SU-DHL-6 (cell line): ENCODE results near the gene FUT6.
"Not testable (repeated sequence)": the region's sequence is repeated elsewhere in the genome, so short reads cannot be mapped to it uniquely, and the experiment has no call there.

Experiments
- H2AFZ ChIP-seq: fragments of 200-600 bp; sonication (generic); 2 replicates; pipeline ENCODE4 v1.6.1; 2014; ENCODE audit warnings: low read depth, mild to moderate bottlenecking, moderate library complexity, mixed read lengths, antibody characterized with exemption, low read length; ENCODE audit not compliant: severe bottlenecking
- H3F3A ChIP-seq: fragments of 200-600 bp; shearing (Covaris generic); 2 replicates; pipeline ENCODE4 v1.6.0; 2016; ENCODE audit warnings: antibody characterized with exemption, mild to moderate bottlenecking; ENCODE audit not compliant: insufficient read depth
- H3K27ac ChIP-seq: fragments of 200-600 bp; sonication (generic); 2 replicates; pipeline ENCODE4 v1.5.1; 2016; ENCODE audit warnings: low read depth, mild to moderate bottlenecking, low read length, moderate library complexity, mixed read lengths
- H3K27me3 ChIP-seq: fragments of 200-600 bp; sonication (generic), shearing (Covaris generic); 2 replicates; pipeline ENCODE4 v1.6.0; 2014; ENCODE audit warnings: mild to moderate bottlenecking, low read length
- H3K36me3 ChIP-seq: fragments of 200-600 bp; sonication (generic); 2 replicates; pipeline ENCODE4 v1.6.1; 2014; ENCODE audit warnings: mild to moderate bottlenecking, low read length, mixed read lengths
- H3K4me2 ChIP-seq: fragments of 300-600, 200-600 bp; shearing (Covaris generic), sonication (generic); 2 replicates; pipeline ENCODE4 v1.6.0; 2014; ENCODE audit warnings: low read length, low read depth, mild to moderate bottlenecking; ENCODE audit not compliant: poor library complexity, severe bottlenecking
- H3K4me3 ChIP-seq: fragments of 200-600 bp; sonication (generic); 2 replicates; pipeline ENCODE4 v1.5.1; 2014; ENCODE audit warnings: antibody characterized with exemption, low read length, mild to moderate bottlenecking, mixed read lengths; ENCODE audit not compliant: insufficient read depth, poor library complexity, severe bottlenecking
- H3K79me2 ChIP-seq: fragments of 200-600 bp; sonication (generic); 2 replicates; pipeline ENCODE4 v1.6.1; 2014; ENCODE audit warnings: mild to moderate bottlenecking, low read length, moderate library complexity; ENCODE audit not compliant: insufficient read depth
- H3K9ac ChIP-seq: fragments of 200-600 bp; sonication (generic); 2 replicates; pipeline ENCODE4 v1.7.0; 2014; ENCODE audit warnings: mild to moderate bottlenecking, low read length
- H3K9me2 ChIP-seq: fragments of 200-600 bp; sonication (generic); replicated peaks from 2 replicates; pipeline ENCODE4 v1.6.1; 2014; ENCODE audit warnings: low read length; ENCODE audit not compliant: insufficient read depth
- H3K9me3 ChIP-seq: fragments of 200-600 bp; sonication (generic); 2 replicates; pipeline ENCODE4 v1.6.1; 2014; ENCODE audit warnings: low read length, mixed read lengths; ENCODE audit not compliant: insufficient read depth
- H4K20me1 ChIP-seq: fragments of 200-600 bp; sonication (generic); 2 replicates; pipeline ENCODE4 v1.6.1; 2014; ENCODE audit warnings: low read depth, mild to moderate bottlenecking, antibody characterized with exemption, low read length, moderate library complexity, mixed read lengths
- EZH2phosphoT487 ChIP-seq: fragments of 200-600 bp; sonication (generic), shearing (Covaris generic); conservative IDR thresholded peaks from 2 replicates; pipeline ENCODE4 v1.6.1; 2018; ENCODE audit warnings: mild to moderate bottlenecking, antibody characterized with exemption, low read length, moderate library complexity, mixed read lengths
- TF ChIP-seq, protein P1 (sequence below): fragments of 200-600 bp; sonication (generic); IDR thresholded peaks from one replicate; pipeline ENCODE4 v1.5.1; 2017; ENCODE audit warnings: antibody characterized with exemption, mild to moderate bottlenecking, low read length, moderate library complexity; ENCODE audit not compliant: insufficient read depth, poor library complexity, severe bottlenecking

The FUT6 gene, protein sequence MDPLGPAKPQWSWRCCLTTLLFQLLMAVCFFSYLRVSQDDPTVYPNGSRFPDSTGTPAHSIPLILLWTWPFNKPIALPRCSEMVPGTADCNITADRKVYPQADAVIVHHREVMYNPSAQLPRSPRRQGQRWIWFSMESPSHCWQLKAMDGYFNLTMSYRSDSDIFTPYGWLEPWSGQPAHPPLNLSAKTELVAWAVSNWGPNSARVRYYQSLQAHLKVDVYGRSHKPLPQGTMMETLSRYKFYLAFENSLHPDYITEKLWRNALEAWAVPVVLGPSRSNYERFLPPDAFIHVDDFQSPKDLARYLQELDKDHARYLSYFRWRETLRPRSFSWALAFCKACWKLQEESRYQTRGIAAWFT

DNA sequence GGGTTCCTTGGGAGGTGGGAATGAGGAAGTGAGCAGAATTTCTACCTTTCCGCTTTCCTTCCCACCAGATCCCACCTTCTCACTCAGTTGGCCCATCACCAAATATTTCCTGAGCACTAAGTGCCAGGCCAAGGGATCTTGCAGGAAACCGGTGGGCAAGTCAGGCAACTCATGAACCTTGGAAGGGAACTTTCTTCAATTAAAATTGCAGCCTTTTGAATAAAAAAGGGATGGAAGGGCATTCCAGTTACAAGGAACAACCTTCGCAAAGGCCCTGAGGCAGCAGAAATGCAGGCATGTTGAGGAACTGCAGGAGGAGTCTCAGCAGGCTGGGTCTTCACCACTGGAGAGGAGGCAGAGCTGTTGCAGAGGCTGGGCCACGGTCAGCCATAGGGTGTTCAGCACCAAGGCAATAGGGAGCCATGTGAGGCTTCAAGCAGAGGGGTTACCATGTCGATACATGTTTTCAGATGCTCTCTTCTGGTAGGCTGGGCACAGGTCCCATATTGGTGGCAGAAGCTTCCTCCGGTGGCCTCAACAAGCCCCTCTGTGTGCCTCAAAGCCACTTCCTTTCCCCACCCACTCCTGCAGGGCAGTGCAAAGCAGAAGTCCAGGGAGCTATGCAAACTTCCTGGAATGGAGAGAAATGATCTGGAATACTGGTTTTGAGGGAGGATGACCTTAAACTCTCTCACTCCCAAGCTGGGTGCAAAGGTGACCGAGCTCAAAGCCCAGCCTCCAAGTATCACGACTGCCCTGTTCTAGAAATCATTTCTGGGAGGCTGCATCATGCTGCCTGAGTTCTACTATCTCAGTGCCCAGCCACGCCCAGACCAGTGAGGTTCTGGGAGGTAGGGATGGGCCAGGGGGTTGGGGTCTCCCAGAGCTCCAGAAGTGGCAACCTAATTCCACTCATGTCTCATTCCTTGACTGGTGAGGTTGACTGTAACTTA is at the start of gene FUT6:
TSS of gene FUT6 (minus strand) at position 638 of the 953 bp plus-strand sequence. CDS start 7,135 bp downstream, outside the sequence.
- Histone ChIP-seq H3K4me3 (no peak within 1 kb of the TSS), H3K79me2 (no peaks in the 10 kb centered on the region), H3K36me3 (no peaks in the 10 kb centered on the region), H3K27me3 (no peaks in the 10 kb centered on the region), H3K4me2 (no peak within 1 kb of the TSS), H3K9me2 (no peaks in the 10 kb centered on the region), H4K20me1 (no peaks in the 10 kb centered on the region), H3K9ac (no peak within 1 kb of the TSS), H2AFZ (no peak within 1 kb of the TSS), H3K27ac (no peak within 1 kb of the TSS), H3F3A (no peaks in the 10 kb centered on the region), H3K9me3 (no peaks in the 10 kb centered on the region)
- TF ChIP-seq, protein P1, sequence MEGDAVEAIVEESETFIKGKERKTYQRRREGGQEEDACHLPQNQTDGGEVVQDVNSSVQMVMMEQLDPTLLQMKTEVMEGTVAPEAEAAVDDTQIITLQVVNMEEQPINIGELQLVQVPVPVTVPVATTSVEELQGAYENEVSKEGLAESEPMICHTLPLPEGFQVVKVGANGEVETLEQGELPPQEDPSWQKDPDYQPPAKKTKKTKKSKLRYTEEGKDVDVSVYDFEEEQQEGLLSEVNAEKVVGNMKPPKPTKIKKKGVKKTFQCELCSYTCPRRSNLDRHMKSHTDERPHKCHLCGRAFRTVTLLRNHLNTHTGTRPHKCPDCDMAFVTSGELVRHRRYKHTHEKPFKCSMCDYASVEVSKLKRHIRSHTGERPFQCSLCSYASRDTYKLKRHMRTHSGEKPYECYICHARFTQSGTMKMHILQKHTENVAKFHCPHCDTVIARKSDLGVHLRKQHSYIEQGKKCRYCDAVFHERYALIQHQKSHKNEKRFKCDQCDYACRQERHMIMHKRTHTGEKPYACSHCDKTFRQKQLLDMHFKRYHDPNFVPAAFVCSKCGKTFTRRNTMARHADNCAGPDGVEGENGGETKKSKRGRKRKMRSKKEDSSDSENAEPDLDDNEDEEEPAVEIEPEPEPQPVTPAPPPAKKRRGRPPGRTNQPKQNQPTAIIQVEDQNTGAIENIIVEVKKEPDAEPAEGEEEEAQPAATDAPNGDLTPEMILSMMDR: no peak
- TF ChIP-seq EZH2phosphoT487: no peak

DNA sequence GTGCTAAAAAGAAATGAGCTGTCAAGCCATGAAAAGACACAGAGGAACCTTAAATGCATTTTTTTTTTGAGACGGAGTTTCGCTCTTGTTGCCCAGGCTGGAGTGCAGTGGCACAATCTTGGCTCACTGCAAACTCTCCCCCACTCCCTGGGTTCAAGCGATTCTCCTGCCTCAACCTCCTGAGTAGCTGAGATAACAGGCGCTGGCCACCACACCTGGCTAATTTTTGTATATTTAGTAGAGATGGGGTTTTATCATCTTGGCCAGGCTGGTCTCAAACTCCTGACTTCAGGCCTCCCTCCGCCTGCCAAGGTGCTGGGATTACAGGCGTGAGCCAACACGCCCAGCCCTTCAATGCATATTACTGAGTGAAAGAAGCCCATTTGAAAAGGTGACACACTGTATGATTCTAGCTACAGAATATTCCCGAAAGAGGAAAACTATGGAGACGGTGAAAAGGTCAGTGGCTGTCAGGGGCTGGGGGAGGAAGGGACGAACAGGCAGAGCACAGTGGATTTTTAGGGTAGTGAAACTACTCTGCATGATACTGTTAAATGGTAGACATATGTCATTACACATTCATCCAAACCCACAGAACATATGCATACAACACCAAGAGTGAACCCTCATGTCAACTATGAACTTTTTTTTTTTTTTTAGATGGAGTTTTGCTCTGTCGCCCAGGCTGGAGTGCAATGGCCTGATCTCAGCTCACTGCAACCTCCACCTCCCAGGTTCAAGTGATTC is 44.7 kb upstream of the FUT6 start:
- H4K20me1 ChIP-seq, H3K9ac ChIP-seq, H2AFZ ChIP-seq, H3F3A ChIP-seq, H3K36me3 ChIP-seq, H3K9me2 ChIP-seq, H3K4me2 ChIP-seq, H3K27ac ChIP-seq, H3K4me3 ChIP-seq, H3K27me3 ChIP-seq, H3K9me3 ChIP-seq, H3K79me2 ChIP-seq: not testable (repeated sequence)

DNA sequence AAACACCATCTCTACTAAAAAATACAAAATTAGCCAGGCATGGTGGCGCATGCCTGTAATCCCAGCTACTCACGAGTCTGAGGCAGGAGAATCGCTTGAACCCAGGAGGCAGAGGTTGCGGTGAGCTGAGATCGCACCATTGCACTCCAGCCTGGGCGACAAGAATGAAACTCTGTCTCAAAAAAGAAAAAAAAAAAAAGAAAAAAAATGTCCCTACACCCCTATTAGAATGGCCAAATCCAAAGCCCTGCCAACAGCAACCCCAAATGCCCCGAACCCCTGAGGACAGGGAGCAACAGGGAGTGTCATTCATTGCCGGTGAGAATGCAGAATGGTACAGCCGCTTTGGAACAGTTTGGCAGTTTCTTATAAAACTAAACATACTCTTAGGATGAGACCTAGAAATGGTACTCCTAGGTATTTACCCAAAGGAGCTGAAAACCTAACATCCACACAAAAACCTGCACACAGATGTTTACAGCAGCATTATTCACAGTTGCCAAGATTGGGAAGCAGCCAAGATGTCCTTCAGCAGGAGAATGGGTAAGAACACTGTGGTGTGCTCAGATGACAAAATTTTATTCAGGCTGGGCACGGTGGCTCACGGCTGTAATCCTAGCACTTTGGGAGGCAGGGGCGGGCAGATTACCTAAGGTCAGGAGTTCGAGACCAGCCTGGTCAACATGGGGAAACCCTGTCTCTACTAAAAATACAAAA is 43.8 kb upstream of the FUT6 start:
- not testable (repeated sequence) for H3K79me2 ChIP-seq, H3K36me3 ChIP-seq, H3K4me3 ChIP-seq, H4K20me1 ChIP-seq, H3K27me3 ChIP-seq, H3K4me2 ChIP-seq, H2AFZ ChIP-seq, H3K9me2 ChIP-seq, H3F3A ChIP-seq, H3K9me3 ChIP-seq, H3K9ac ChIP-seq, H3K27ac ChIP-seq

DNA sequence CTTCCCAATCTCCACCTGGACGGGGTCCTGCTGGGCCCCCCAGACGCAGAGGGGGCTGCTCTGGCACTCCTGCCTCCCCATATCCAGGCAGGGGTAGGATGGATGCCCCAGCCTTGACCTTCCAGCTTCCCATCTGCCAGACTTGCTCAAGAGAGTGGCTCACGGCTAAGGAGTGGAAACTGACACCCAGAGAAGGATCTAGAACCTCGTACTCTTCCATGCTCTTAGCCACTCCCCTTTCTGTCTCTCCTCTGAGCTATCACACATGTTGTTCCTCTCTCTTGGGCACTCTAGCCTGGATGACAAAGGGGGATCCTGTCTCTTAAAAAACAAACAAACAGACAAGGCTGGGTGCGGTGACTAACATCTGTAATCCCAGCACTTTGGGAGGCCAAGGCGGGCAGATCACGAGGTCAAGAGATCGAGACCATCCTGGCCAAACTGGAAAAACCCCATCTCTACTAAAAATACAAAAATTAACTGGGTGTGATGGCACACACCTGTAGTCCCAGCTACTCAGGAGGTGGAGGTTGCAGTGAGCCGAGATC is 43.0 kb upstream of the FUT6 start:
- Histone ChIP-seq H3K36me3 (no peaks in the 10 kb centered on the region), H3K9ac (no peak overlapping the region), H3K27ac (no peak overlapping the region), H4K20me1 (no peaks in the 10 kb centered on the region), H3K9me2 (no peaks in the 10 kb centered on the region), H3K9me3 (no peaks in the 10 kb centered on the region), H3K4me3 (no peak overlapping the region), H3K4me2 (no peak overlapping the region), H2AFZ (no peak overlapping the region), H3K79me2 (no peaks in the 10 kb centered on the region), H3F3A (no peaks in the 10 kb centered on the region), H3K27me3 (no peaks in the 10 kb centered on the region)
- TF ChIP-seq, protein P1: no peak
- TF ChIP-seq EZH2phosphoT487: no peak
